SIG-M5 treated with dmso at 0.1 percent for 504 hours (cell line): ENCODE data around the gene EHF.
"Not testable (repeated sequence)": the region's sequence is repeated elsewhere in the genome, so short reads cannot be mapped to it uniquely, and the experiment has no call there.

Source experiments
- DNase-seq: peaks from one replicate; lab custom pipeline; 2025; ENCODE audit not compliant: unreplicated experiment; lab: John Stamatoyannopoulos, UW

EHF gene

DNA sequence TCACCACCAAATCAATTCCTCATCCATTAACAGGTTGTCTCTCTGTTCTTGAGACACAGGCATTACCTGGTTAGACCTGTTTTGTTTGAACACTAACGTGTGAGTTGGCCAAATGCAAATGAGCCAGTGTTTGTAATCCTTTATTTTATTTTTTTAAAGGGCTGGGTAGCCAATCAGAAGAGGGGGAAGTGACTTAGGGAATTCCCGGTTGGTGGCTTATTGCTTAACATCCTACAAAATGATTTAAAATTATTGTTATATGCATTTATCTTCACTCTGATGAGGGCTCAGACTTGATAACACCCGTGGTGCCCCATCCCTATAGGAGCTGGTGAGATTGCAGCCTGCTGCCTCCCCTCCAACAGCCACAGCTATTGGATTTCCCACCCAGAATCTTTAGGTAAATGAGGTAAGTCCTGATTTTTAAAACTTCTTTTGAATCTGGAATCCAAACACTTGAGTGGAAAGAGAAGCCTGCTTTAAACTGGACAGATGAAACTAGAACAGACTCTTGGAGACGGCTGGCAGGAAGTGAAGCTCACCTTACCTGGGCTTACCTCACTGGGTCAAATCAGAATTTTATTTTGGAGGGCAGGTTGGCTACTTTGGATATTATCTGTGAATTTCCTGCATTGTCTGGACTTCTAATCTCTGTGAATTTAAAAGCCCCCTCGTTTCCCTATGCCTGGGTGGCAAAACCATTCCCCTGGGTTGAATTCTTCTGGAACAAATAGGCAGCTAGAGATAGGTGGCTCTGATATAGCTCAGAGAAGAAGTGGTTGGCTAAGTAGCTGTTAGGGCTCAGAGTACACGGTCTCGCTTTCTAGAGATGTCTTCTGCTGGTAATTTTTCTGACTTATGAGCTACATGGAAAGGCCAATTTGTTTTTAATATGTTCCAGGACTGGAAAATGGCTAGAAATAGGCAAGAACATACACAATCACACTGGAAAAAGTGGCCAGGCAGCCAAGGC lies at the start of gene EHF:
TSS of gene EHF (plus strand) at position 274 of the 973 bp plus-strand sequence. CDS start 21,538 bp downstream, outside the sequence.
- peak; percentile 3 for DNase-seq

DNA sequence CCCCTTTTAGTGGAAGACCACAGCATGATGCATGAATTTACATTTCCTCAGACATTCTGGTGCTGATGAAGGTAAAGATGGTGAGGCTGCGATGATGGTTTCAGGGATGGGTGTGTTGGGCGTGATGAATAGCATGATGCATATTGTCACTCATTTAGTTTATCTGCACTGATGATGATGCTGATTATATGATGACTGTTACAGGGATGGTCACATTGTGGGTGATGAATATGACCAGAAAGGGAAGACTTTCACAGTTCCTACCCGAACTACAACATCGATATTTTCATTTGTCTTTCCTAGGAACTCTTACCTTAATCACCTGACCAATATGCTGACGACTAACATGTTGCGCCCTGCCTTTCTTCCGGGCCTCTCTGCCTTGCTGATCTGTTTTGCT lies 47.4 kb upstream of the EHF start:
- no peak for DNase-seq

- no peak for DNase-seq
These were observed 45.6 kb upstream of the EHF start for GRCh38 chr11:34575261-34575660.

GRCh38 chr11:34575671-34576070 lies 45.2 kb upstream of the EHF start:
- DNase-seq = no peak

DNA sequence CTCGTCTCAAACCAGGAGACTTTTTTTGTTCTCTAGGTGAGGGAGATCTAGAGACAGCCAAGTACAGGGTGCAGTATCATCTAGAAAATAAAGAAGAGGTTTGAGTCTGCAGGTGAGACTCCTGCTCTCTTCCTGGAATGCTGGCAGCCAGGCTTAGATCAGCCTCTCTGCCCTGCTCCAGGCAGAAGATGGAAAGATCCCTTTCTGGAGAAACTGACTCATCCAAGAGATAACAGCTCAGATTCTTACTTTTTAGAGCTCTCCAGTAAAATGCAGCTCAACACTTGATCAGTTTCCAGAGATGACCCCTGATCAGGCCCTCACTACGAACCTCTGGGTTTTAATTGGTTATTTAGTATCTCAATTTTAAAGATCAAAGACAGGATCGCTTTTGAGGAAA lies 44.6 kb upstream of the EHF start:
- DNase-seq = no peak

DNA sequence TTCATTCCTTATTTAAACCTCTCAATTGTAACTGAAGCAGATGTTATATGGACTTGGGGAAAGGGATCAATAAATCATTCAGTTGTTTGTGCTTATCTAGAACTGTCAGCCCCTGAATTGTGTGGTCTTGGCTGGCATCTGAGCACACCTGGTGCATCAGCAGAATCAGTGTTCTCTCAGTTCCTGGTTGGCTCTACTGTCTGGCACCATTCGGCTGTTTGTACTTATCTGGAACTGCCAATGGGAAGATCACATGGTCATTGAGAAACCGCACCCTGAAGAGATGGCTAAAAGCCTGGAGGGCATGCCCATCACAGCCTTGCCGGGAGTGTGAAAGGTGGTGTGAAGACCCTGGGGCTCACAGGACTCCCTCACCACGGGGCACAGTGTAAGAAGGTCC lies 37.1 kb upstream of the EHF start:
- no peak for DNase-seq

GRCh38 chr11:34585304-34585734 lies 35.6 kb upstream of the EHF start:
- DNase-seq = no peak

DNA sequence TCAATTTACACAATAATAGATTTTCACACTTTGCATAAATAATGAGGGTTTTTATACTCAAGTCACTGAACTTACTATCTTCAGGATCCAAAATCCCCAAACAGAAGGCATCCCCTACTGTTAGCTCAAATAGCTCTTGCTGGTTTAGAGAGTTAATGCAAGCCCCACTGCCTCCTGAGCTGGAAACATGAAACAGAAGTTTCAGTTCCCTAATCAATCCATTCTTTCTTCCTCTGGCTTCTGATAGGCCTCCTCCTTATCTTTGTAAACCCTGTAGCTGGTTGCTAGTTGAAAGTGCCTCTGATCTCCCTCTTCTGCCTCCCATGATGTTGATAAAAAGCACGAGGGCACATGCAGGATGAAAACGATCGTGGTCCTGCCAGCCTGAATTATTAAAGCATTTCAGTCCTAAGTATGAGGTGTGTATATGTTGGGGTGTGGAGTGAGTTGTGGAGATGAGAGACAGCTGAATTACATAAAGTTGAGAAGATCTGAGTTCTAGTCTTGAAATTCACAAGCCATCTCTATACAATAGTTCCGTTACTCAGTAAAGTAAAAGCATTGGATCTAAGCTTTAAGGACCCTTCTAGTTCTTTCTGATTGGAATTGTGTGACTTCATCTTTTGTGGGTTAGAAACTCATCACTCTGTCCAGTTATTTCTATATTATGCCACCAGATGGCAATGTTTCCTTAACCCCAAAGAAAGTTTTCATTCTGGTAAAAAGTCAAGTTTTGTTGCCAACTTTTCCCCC lies 35.0 kb upstream of the EHF start:
- peak; percentile 84 for DNase-seq

DNA sequence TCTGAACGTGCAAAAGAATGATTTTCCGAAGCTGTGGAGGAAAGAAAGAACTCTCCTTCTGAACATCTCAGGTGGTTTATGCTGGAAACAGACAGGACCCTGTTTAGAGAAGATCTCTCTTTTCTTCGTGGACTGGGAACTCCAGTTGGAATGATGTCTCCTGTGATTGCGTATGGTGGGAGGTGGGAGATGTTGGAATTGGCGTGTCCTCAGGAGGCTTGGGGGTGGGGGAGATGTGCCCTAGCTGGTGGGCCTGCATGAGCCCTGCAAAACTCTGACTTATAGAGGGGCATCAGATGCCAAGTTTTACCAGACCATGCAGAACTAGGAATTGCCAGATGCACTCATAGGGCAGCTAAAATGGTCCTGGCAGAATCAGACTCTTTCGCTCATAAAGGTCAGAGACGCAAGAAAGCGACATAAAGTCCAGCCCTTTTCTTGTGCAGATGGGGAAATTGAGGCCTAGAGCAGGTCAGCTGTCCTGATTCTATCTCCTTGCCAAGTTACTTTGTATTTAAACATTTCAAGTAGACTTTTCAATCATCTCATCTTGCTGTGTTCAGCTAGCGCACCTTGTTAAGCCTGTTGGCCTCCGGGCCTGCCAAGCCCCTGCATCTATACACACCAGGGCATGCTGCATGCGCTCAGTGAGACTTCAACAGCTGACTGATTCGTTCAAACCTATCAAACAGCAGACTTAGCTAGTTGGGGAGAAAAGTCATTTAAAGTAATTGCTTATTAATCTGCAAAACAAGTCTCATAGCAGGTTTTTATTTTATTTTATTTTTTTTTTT lies 34.2 kb upstream of the EHF start:
- DNase-seq = no peak

GRCh38 chr11:34587282-34587677 lies 33.6 kb upstream of the EHF start:
- no peak for DNase-seq

DNA sequence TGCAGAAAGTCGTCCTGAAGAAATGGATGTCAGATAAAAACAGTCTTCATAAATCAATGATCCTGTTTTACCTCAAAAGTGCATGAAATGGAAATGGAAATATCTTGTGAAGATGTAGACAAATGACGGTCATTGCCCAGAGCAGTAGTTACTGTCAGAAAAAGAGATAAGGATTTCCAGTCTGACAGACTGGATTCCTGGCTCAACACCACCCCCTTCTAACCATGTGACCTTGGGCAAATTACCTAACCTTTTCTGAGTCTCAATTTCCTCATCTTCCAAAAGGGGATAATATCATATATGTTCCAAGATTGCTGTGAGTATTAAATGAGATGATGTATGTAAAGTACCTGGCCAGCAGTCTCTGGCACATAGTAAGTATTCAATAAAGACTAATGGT lies 32.9 kb upstream of the EHF start:
- no peak for DNase-seq

DNA sequence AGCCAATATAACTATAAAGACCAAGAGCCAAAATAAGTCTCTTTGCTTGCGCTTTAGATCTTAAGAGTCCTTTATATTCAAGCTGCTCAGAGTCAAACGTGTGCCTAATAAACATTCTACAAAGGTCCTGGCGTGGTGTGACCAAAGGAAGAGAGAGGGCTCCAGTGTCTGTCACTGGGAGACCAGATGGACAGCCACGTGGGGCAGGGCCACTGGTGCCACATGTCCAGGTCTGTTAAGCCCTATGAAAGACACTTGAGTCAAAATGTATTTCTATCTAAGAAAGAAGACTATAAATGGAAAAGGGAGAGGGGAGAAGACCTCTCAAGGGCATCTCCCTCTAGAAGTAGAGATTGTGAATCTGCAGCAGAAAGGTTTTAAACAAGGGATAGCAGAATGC lies 32.2 kb upstream of the EHF start:
- DNase-seq = no peak

- not testable (repeated sequence) for DNase-seq
These were observed 31.7 kb upstream of the EHF start for GRCh38 chr11:34589177-34589576.

GRCh38 chr11:34593085-34593484 lies 27.8 kb upstream of the EHF start:
- DNase-seq = no peak

GRCh38 chr11:34594603-34595002 lies 26.3 kb upstream of the EHF start:
- DNase-seq = no peak

GRCh38 chr11:34595391-34595790 lies 25.5 kb upstream of the EHF start:
- DNase-seq = no peak

GRCh38 chr11:34595960-34596644 lies 24.8 kb upstream of the EHF start:
- DNase-seq = no peak

- no peak for DNase-seq
These were observed 21.4 kb upstream of the EHF start for GRCh38 chr11:34599406-34599945.

DNA sequence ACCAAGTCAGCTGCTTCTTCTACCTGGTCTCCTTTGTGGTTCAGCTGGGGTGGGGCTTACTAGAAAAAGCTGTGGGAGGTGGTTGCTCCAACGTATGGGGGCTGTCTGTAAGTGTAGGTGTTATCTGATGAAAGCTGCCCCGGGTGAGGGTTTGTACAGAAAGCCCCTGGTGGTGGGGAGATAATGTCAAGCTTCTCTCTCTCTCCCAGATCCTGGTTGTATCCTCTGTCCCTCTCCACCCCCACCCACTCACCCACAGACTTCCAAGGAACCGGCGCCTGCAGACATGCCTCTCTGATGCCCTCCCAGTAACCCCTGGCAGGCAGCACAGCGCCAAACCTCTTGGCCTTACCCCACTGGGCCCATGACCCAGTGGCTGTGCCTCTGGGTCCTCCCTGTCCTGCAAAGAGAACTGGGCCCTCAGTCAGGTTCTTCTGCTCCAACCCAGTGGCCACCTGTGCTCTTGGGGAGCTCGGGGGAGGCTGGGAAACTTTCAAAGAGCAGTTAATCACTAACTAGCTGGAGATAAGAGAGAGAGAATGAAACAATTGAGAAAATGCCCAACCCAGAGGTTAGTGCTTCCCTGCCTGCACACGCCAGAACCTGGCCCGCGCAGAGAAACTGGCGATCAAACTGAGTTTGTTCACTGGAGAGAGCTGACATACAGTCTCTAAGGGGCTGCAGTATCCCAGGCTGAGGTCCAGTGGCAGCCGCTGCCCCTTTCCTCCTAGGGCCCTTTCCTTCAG lies 20.4 kb upstream of the EHF start:
- no peak for DNase-seq

DNA sequence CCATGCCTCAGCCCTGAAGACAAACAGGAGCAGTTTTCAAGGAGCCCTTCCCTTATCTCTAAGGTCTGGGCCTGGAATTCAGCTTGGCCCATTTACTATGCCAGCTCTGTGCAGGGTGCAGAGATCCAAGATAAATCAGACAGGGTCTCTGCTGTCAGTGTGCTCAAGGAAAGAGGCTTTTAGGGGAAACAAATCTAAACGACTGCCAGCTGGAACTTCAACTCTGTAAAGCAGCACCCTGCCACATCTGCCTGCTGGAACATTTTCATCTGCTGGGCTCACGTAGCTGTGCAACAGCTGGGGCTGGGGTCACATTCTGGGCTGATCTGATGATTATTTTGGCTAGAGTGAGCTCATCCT lies 19.8 kb upstream of the EHF start:
- no peak for DNase-seq
